Loucy (cell line): ENCODE data around the gene SAMHD1.
"Not testable (repeated sequence)": the region's sequence is repeated elsewhere in the genome, so short reads cannot be mapped to it uniquely, and the experiment has no call there.

Experiments
- H2AFZ ChIP-seq: fragments of 200-600 bp; sonication (generic); 2 replicates; pipeline ENCODE4 v1.6.0; 2016; ENCODE audit warnings: antibody characterized with exemption, mild to moderate bottlenecking, low read length, moderate library complexity
- H3F3A ChIP-seq: fragments of 200-600 bp; 2 replicates; pipeline ENCODE4 v1.6.0; 2016; ENCODE audit warnings: antibody characterized with exemption, low read depth, mild to moderate bottlenecking
- H3K27me3 ChIP-seq: fragments of 200-600 bp; sonication (generic); 2 replicates; pipeline ENCODE4 v1.6.1; 2014; ENCODE audit warnings: low read length, mild to moderate bottlenecking; ENCODE audit not compliant: insufficient read depth, poor library complexity, severe bottlenecking
- H3K36me3 ChIP-seq: fragments of 200-600 bp; sonication (generic); 2 replicates; pipeline ENCODE4 v1.6.1; 2016; ENCODE audit warnings: low read length; ENCODE audit not compliant: insufficient read depth
- H3K4me1 ChIP-seq: fragments of 200-600 bp; sonication (generic); 2 replicates; pipeline ENCODE4 v1.5.1; 2014; ENCODE audit warnings: low read length, mild to moderate bottlenecking; ENCODE audit not compliant: insufficient read depth, poor library complexity, severe bottlenecking
- H3K4me2 ChIP-seq: fragments of 200-600 bp; sonication (generic); 2 replicates; pipeline ENCODE4 v1.6.0; 2014; ENCODE audit warnings: antibody characterized with exemption, low read length, low read depth, mild to moderate bottlenecking; ENCODE audit not compliant: poor library complexity, severe bottlenecking
- H3K4me3 ChIP-seq: fragments of 200-600 bp; sonication (generic); 2 replicates; pipeline ENCODE4 v1.5.1; 2014; ENCODE audit warnings: low read length, mild to moderate bottlenecking, mixed read lengths; ENCODE audit not compliant: poor library complexity, severe bottlenecking
- H3K79me2 ChIP-seq: fragments of 200-600 bp; sonication (generic); 2 replicates; pipeline ENCODE4 v1.6.1; 2014; ENCODE audit warnings: low read length; ENCODE audit not compliant: insufficient read depth
- H3K9ac ChIP-seq: fragments of 200-600 bp; sonication (generic); 2 replicates; pipeline ENCODE4 v1.6.0; 2014; ENCODE audit warnings: mild to moderate bottlenecking, low read depth, low read length, moderate library complexity; ENCODE audit not compliant: poor library complexity, severe bottlenecking
- H3K9me2 ChIP-seq: fragments of 200-600 bp; sonication (generic); replicated peaks from 2 replicates; pipeline ENCODE4 v1.6.1; 2016; ENCODE audit warnings: low read depth, low read length, mixed read lengths
- H3K9me3 ChIP-seq: fragments of 200-600 bp; sonication (generic); 2 replicates; pipeline ENCODE4 v1.6.1; 2014; ENCODE audit warnings: mild to moderate bottlenecking, antibody characterized with exemption, low read length, low read depth; ENCODE audit not compliant: insufficient read depth
- H4K20me1 ChIP-seq: fragments of 200-600 bp; sonication (generic); 2 replicates; pipeline ENCODE4 v1.6.0; 2014; ENCODE audit warnings: antibody characterized with exemption, low read length, mild to moderate bottlenecking; ENCODE audit not compliant: insufficient read depth, poor library complexity, severe bottlenecking
- CTCF ChIP-seq: fragments of 200-600 bp; sonication (generic); conservative IDR thresholded peaks from 2 replicates; pipeline ENCODE4 v1.5.1; 2014; ENCODE audit warnings: mild to moderate bottlenecking, antibody characterized with exemption, low read length
- EZH2phosphoT487 ChIP-seq: fragments of 200-600 bp; IDR thresholded peaks from 2 replicates; pipeline ENCODE4 v1.6.1; 2018; ENCODE audit warnings: antibody characterized with exemption, mild to moderate bottlenecking, moderate library complexity, borderline replicate concordance

The SAMHD1 gene

DNA sequence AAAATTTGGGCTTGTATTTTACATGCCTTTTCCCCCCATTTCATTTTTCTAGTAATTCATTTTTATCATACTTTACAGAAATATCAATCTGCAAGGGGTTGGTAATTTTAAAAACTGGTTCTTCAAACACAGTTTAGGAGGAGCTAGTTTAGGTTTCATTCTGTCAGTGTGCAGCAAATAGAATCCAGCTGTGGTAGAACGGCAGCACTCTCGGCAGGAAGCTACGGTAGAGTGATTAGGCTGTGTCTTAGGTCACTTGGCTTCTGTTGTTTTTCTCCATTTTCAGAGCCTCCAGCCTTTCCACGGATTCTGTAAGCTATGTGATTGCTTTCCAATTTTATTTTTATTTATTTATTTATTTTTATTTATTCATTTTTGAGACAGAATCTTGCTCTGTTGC lies 42.9 kb downstream of the SAMHD1 start:
- H3K9ac ChIP-seq, result no peak overlapping the region
- TF ChIP-seq CTCF (no peak), EZH2phosphoT487 (no peak)
- no peaks in the 10 kb centered on the region for H3K27me3 ChIP-seq
- peaks cover 12% of the 10 kb centered on the region for H3K4me1 ChIP-seq
- peak overlapping the region; percentile 67; the same call in 1 of the 2 replicates for H2AFZ ChIP-seq
- H3K9me2 ChIP-seq, result no peaks in the 10 kb centered on the region
- H3K9me3 ChIP-seq, result no peaks in the 10 kb centered on the region
- no peaks in the 10 kb centered on the region for H3K79me2 ChIP-seq
- H3K36me3 ChIP-seq, result no peaks in the 10 kb centered on the region
- no peak overlapping the region for H3K4me3 ChIP-seq
- no peaks in the 10 kb centered on the region for H4K20me1 ChIP-seq
- peak overlapping the region; percentile 34 for H3K4me2 ChIP-seq
- H3F3A ChIP-seq, result no peaks in the 10 kb centered on the region

- not testable (repeated sequence) for H3K79me2 ChIP-seq, H3F3A ChIP-seq, H4K20me1 ChIP-seq, H3K36me3 ChIP-seq, H3K4me2 ChIP-seq, H2AFZ ChIP-seq, H3K9me2 ChIP-seq, H3K9ac ChIP-seq, H3K4me3 ChIP-seq, H3K9me3 ChIP-seq, H3K27me3 ChIP-seq
- H3K4me1 ChIP-seq, result peaks cover 12% of the 10 kb centered on the region
These were observed 45.4 kb downstream of the SAMHD1 start for GRCh38 chr20:36906086-36906485.

DNA sequence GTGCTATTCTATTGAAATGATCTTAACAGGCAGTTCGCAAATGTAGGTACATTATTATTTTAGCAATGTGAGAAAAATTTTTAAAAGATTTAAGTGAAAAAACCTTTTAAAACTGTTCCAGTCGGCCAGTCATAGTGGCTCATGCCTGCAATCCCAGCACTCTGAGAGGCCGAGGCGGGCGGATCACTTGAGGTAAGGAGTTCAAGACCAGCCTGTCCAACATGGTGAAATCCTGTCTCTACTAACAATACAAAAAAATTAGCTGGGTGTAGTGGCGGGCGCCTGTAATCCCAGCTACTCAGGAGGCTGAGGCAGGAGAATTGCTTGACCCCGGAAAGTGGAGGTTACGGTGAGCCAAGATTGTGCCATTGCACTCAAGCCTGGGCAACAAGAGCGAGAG lies 45.9 kb downstream of the SAMHD1 start:
- peaks cover 12% of the 10 kb centered on the region for H3K4me1 ChIP-seq
- H3F3A ChIP-seq, H3K9me3 ChIP-seq, H3K27me3 ChIP-seq, H3K4me3 ChIP-seq, H3K9me2 ChIP-seq, H3K36me3 ChIP-seq, H4K20me1 ChIP-seq, H3K79me2 ChIP-seq, H3K9ac ChIP-seq, H3K4me2 ChIP-seq, H2AFZ ChIP-seq: not testable (repeated sequence)

DNA sequence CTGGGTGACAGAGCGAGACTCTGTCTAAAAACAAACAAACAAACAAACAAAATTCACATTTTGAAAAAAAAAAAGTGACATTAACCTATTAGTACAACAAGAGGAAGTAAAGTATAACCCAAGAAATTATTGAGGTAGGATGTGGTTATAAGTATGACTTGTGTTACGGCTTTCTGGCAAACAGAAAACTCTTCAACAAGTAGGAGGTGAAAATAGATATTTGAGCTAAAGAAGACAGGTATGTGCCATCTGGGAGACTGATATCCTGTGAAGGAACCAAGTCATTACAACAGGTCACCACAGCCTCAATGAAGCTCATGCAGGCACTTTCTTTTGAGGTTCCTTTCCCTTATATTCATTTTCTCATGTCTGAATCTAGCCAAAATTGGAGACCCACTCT lies 46.8 kb downstream of the SAMHD1 start:
- no peaks in the 10 kb centered on the region for H4K20me1 ChIP-seq
- H3K4me3 ChIP-seq, result no peak overlapping the region
- H3K4me1 ChIP-seq, result peaks cover 12% of the 10 kb centered on the region
- no peak overlapping the region for H2AFZ ChIP-seq
- no peaks in the 10 kb centered on the region for H3K79me2 ChIP-seq
- H3K4me2 ChIP-seq, result peak overlapping the region; percentile 19
- no peaks in the 10 kb centered on the region for H3K27me3 ChIP-seq
- no peaks in the 10 kb centered on the region for H3F3A ChIP-seq
- no peak overlapping the region for H3K9ac ChIP-seq
- TF ChIP-seq CTCF (no peak), EZH2phosphoT487 (no peak)
- H3K9me2 ChIP-seq, result no peaks in the 10 kb centered on the region
- H3K36me3 ChIP-seq, result no peaks in the 10 kb centered on the region
- no peaks in the 10 kb centered on the region for H3K9me3 ChIP-seq
